Ishikawa (cell line): ENCODE measurements around the gene GNB1L.

Experiments
- CEBPB ChIP-seq: IDR thresholded peaks from 2 replicates; pipeline ENCODE4 v1.6.1; 2012
- CREB1 ChIP-seq: IDR thresholded peaks from 2 replicates; pipeline ENCODE4 v1.6.1; 2012; ENCODE audit warnings: low read depth
- EGR1 ChIP-seq: IDR thresholded peaks from 2 replicates; pipeline ENCODE4 v1.6.1; 2012
- EP300 ChIP-seq: IDR thresholded peaks from 2 replicates; pipeline ENCODE4 v1.6.1; 2012; ENCODE audit warnings: borderline replicate concordance
- FOXM1 ChIP-seq: IDR thresholded peaks from 2 replicates; pipeline ENCODE4 v1.6.1; 2012; ENCODE audit warnings: low read depth, borderline replicate concordance
- MAX ChIP-seq: IDR thresholded peaks from 2 replicates; pipeline ENCODE4 v1.6.1; 2012
- NFIC ChIP-seq: IDR thresholded peaks from 2 replicates; pipeline ENCODE4 v1.6.1; 2012
- RAD21 ChIP-seq: IDR thresholded peaks from 2 replicates; pipeline ENCODE4 v1.6.1; 2012; ENCODE audit warnings: low read depth
- TAF1 ChIP-seq: IDR thresholded peaks from 2 replicates; pipeline ENCODE4 v1.6.1; 2012; ENCODE audit warnings: low read depth, mild to moderate bottlenecking
- TCF12 ChIP-seq: IDR thresholded peaks from 2 replicates; pipeline ENCODE4 v1.6.1; 2012; ENCODE audit warnings: low read depth
- TEAD4 ChIP-seq: IDR thresholded peaks from 2 replicates; pipeline ENCODE4 v1.6.1; 2012
- USF1 ChIP-seq: IDR thresholded peaks from 2 replicates; pipeline ENCODE4 v1.6.1; 2012
- YY1 ChIP-seq: IDR thresholded peaks from 2 replicates; pipeline ENCODE4 v1.6.1; 2012; ENCODE audit warnings: low read depth
- ZBTB7A ChIP-seq: IDR thresholded peaks from 2 replicates; pipeline ENCODE4 v1.6.1; 2012; ENCODE audit warnings: low read depth
- TF ChIP-seq, protein P1 (sequence below): IDR thresholded peaks from 2 replicates; pipeline ENCODE4 v1.6.1; 2012; ENCODE audit warnings: low read depth, mild to moderate bottlenecking

Gene GNB1L

DNA sequence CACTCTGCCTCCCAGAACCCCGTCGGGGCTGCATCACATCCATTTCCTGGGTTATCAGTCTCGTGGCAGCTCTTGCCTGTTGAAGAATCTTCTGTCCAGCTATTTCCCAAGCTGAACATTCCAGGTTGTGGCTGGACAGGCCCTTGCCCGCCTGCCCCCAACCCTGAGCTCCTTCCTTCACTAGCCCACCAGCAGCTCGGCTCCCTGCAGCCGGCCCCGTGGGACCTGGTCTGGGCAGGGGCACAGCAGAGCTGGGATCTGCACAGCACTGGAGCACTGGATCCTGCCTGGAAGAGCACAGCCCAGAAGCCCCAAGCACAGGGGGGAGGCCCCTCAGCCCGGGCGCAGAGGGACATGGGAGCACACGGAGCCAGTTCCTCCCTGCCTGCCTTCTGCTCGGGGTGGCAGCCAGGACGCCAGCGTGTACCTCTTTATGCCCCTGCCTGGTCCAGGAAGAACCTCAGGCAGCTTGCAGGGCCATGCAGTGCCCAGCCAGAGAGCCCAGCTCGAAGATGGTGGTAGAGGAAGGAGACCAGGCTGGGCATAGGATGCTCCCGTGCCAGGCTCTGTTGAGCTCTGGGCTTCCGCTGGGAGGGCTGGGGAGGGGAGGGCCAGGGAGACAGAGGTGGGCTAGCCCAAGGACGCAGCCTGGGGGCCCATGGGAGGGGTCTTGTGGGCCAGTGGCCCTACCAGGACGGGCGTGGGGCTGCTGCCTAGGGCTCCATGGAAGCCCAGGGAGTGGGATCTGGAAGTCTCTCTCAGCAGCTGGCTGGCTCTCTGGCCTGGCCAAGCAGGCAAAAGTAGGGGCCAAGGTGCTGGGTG is 16.6 kb upstream of the GNB1L start:
- TF ChIP-seq YY1 (no peak), ZBTB7A (no peak), CEBPB (no peak), RAD21 (no peak)

DNA sequence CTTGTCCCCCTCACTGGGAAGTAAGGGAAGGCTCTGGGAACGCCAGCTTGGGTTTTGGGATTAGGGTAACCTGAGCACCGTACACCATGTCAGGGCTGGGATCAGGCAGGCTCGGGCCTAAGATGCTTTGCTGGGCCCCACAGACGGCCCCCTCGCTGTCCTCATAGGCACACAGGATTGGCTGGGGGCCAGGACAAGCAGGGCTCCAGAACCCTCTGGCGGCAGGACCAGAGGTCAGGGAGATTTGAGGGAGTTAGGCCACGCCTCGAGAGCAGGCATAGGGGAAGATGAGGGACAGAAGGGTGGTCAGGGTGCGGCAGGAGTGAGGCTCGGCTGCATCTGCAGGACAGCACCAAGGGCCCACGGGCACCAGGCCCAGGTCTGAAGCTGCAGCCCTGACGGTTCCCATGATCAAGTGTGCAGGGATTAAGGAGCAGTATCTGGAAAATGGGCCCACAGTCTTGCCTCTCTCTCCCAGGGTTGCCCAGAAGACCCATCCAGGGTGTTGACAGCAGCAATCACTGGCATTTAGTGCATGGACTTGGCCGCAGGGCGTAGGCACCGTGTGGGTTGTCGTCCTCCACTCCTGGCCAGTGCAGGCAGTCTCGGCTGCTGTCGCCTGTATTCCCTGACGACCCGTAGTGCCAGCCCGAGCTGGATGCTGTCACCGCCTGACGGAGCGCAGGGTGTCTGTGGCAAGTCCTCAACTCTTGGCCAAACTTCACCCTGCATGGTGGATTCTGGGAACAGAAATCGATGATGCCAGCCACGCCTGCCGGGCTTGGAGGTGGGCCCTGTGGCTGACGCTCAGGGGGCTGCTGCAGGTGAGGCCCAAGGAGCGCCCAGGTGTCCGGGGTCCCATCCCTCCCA is 15.7 kb upstream of the GNB1L start:
- TF ChIP-seq TCF12: no peak
- no peak for TF ChIP-seq EP300
- TF ChIP-seq NFIC: no peak
- TF ChIP-seq, protein P1, sequence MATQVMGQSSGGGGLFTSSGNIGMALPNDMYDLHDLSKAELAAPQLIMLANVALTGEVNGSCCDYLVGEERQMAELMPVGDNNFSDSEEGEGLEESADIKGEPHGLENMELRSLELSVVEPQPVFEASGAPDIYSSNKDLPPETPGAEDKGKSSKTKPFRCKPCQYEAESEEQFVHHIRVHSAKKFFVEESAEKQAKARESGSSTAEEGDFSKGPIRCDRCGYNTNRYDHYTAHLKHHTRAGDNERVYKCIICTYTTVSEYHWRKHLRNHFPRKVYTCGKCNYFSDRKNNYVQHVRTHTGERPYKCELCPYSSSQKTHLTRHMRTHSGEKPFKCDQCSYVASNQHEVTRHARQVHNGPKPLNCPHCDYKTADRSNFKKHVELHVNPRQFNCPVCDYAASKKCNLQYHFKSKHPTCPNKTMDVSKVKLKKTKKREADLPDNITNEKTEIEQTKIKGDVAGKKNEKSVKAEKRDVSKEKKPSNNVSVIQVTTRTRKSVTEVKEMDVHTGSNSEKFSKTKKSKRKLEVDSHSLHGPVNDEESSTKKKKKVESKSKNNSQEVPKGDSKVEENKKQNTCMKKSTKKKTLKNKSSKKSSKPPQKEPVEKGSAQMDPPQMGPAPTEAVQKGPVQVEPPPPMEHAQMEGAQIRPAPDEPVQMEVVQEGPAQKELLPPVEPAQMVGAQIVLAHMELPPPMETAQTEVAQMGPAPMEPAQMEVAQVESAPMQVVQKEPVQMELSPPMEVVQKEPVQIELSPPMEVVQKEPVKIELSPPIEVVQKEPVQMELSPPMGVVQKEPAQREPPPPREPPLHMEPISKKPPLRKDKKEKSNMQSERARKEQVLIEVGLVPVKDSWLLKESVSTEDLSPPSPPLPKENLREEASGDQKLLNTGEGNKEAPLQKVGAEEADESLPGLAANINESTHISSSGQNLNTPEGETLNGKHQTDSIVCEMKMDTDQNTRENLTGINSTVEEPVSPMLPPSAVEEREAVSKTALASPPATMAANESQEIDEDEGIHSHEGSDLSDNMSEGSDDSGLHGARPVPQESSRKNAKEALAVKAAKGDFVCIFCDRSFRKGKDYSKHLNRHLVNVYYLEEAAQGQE: no peak
- no peak for TF ChIP-seq RAD21
- TF ChIP-seq CREB1: no peak
- TF ChIP-seq MAX: no peak
- TF ChIP-seq EGR1: no peak
- no peak for TF ChIP-seq TAF1
- TF ChIP-seq YY1: no peak
- no peak for TF ChIP-seq FOXM1
- no peak for TF ChIP-seq CEBPB
- TF ChIP-seq TEAD4: no peak
- no peak for TF ChIP-seq ZBTB7A
- no peak for TF ChIP-seq USF1

DNA sequence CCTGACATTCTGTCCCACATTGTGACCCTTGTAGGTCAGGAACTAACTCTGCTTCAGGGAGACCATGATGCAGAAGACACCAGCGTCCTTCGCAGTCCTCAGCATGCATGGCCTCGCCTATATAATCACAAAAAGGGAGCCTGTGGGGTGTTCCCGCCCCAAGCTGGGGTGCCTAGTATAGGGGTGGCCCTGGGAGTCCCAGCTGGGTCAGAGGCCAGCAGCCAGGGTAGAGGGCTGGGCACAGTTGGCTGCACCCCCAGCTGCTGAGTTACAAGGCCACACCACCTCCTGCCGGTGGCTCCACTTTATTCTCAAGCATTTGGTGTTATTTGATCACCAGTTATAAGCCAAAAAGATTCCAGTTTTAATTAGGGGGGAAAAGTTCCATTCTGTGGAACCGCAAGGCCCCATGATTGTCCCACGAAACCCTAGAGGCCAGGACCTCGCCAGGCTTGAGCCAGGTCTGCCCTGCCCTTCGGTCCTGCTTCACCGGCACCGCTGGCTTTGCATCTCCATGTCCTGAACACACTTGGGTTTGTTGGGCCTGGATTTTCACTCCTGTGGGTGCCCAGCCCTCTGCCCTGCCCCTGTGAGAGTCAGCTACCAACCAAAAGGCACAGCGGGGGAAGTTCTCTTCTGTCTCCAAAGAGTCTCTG is 15.0 kb upstream of the GNB1L start:
- TF ChIP-seq ZBTB7A: no peak
- peak; percentile 21; the same call in 1 of the 2 replicates for TF ChIP-seq RAD21

GRCh38 chr22:19868773-19869471 is 14.2 kb upstream of the GNB1L start:
- TF ChIP-seq CREB1 (no peak), TAF1 (no peak), EP300 (no peak), NFIC (no peak), TEAD4 (no peak), CEBPB (no peak), RAD21 (no peak), ZBTB7A (no peak), MAX (no peak), TCF12 (no peak), EGR1 (no peak), FOXM1 (no peak), USF1 (no peak), YY1 (no peak)
- TF ChIP-seq, protein P1: no peak

DNA sequence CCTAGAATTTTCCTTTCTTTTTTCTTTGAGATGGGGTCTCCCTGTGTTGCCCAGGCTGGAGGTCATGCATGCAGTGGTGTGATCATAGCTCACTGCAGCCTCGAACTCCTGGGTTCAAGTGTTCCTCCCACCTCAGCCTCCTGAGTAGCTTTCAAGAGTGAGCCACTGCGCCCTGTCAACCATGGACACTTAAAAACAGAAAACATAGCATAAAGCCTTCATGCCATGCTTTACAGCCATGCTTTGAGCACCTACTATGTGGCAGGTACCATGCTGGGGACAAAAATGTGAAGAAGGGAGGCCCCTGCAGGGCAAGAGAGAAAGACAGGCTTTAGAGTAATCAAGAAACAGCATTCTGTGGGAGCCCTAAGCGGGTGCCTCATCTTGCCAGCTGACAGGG is 13.7 kb upstream of the GNB1L start:
- TF ChIP-seq EP300: no peak
- TF ChIP-seq, protein P1: no peak
- peak; percentile 14; the same call in 1 of the 2 replicates for TF ChIP-seq RAD21
- no peak for TF ChIP-seq FOXM1
